ENCODE measurements around the gene RIT2. TPM values are rescaled to one million over a fixed set of nuclear protein-coding genes. Genes with fewer than 3 reads are reported as not detected.
A peak's percentile ranks its signal among the peaks of the same experiment; 100 is the strongest.

RIT2 gene
- polyA plus RNA-seq, 1 of the 3 experiments (the other 2 are of a cell fraction), result not detected

DNA sequence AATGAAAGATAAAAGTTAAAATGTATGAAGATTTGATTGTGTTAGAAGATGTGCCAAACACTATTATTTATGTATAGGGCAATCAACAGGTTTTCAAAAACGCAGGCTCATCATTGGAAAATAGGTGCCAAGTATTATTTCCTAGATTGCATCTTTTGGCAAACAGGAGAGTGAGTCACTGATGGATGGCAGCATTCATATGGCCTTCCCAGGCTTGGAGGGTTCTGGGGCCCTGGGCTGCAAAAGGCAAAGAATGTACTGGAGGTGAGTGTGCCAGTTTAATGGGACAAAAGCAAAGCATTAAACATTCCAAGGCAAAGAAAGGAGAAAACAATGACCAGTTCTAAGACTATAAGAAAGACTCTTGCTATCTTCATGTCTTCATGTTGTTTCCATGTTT, 379.4 kb downstream of the RIT2 start:
- POLR2A ChIA-PET, result no interaction called here
- CTCF ChIA-PET, result no interaction called here
- H3F3A ChIP-seq (replicated peaks; ENCODE audit: insufficient read depth), result no peaks in the 10 kb centered on the region
- no peaks in the 10 kb centered on the region for H3K9me2 ChIP-seq
- 22% methylated on average over 1 of the region's 1 CpG for WGBS (ENCODE audit: low lambda C conversion rate)
- no peaks in the 10 kb centered on the region for H3K27me3 ChIP-seq (ENCODE audit: insufficient read depth)
- H3K9ac ChIP-seq, result no peak overlapping the region
- no peaks in the 10 kb centered on the region for H3K36me3 ChIP-seq (replicated peaks in 1 of 2; ENCODE audit: control insufficient read depth in 1 of 2, insufficient read depth in 2 of 2, low read length in 1 of 2)
- no peaks in the 10 kb centered on the region for H3K79me2 ChIP-seq (ENCODE audit: insufficient read depth)
- no peaks in the 10 kb centered on the region for H4K20me1 ChIP-seq (ENCODE audit: insufficient read depth)
- H3K4me3 ChIP-seq (ENCODE audit: low read depth in 2 of 2, low read length in 1 of 2), result no peak overlapping the region
- H3K9me3 ChIP-seq, result no peaks in the 10 kb centered on the region
- H3K4me2 ChIP-seq, result no peak overlapping the region
- H2AFZ ChIP-seq (ENCODE audit: low read depth), result no peak overlapping the region
- DNase-seq, result no peak
- H3K27ac ChIP-seq (ENCODE audit: low read depth in 2 of 2, low read length in 1 of 2), result no peak overlapping the region
- no peaks in the 10 kb centered on the region for H3K4me1 ChIP-seq (ENCODE audit: control insufficient read depth in 1 of 2, insufficient read depth in 2 of 2, low read depth in 1 of 2, low read length in 1 of 2)
- TF ChIP-seq EP300 (IDR thresholded peaks at IDR 0.05; ENCODE audit: borderline replicate concordance in 1 of 2, low read depth in 1 of 2, low read length in 1 of 2), result no peak
- 0 out of 2 replicates have a peak, but pooled peaks have one; percentile 8 for TF ChIP-seq NFIC (IDR thresholded peaks at IDR 0.05; ENCODE audit: borderline replicate concordance)

GRCh38 chr18:42734520-42734919, 381.0 kb downstream of the RIT2 start:
- whole genome bisulfite sequencing (ENCODE audit: low lambda C conversion rate), result 47% methylated on average over 3 of the region's 3 CpGs
- CTCF ChIA-PET, result interaction anchor here (1.2 to 1.6 kb wide), 2 partner anchors 537 to 620 kb away, joined by 3 to 4 read pairs; no protein-coding TSS in a partner anchor
- no peak for DNase-seq
- Histone ChIP-seq H3K4me1 (ENCODE audit: control insufficient read depth in 1 of 2, insufficient read depth in 2 of 2, low read depth in 1 of 2, low read length in 1 of 2) (no peaks in the 10 kb centered on the region), H3K4me3 (ENCODE audit: low read depth in 2 of 2, low read length in 1 of 2) (no peak overlapping the region), H4K20me1 (ENCODE audit: insufficient read depth) (no peaks in the 10 kb centered on the region), H3K9me2 (no peaks in the 10 kb centered on the region), H3K9me3 (no peaks in the 10 kb centered on the region), H2AFZ (ENCODE audit: low read depth) (no peak overlapping the region), H3K79me2 (ENCODE audit: insufficient read depth) (no peaks in the 10 kb centered on the region), H3K27me3 (ENCODE audit: insufficient read depth) (no peaks in the 10 kb centered on the region), H3K36me3 (replicated peaks in 1 of 2; ENCODE audit: control insufficient read depth in 1 of 2, insufficient read depth in 2 of 2, low read length in 1 of 2) (no peaks in the 10 kb centered on the region), H3K27ac (ENCODE audit: low read depth in 2 of 2, low read length in 1 of 2) (no peak overlapping the region), H3K9ac (no peak overlapping the region), H3F3A (replicated peaks; ENCODE audit: insufficient read depth) (no peaks in the 10 kb centered on the region), H3K4me2 (no peak overlapping the region)
- TF ChIP-seq RFX5 (IDR thresholded peaks at IDR 0.05; ENCODE audit: low read length), result no peak
- TF ChIP-seq RCOR1 (IDR thresholded peaks at IDR 0.05; ENCODE audit: low read length), result no peak
- TF ChIP-seq MEF2A (IDR thresholded peaks at IDR 0.05; ENCODE audit: borderline replicate concordance, low read depth), result no peak
- TF ChIP-seq USF1 (IDR thresholded peaks at IDR 0.05; ENCODE audit: borderline replicate concordance, low read depth), result no peak
- TF ChIP-seq SIN3A (IDR thresholded peaks at IDR 0.05; ENCODE audit: borderline replicate concordance, low read depth, low read length), result no peak
- no peak for TF ChIP-seq POLR2AphosphoS5 (IDR thresholded peaks at IDR 0.05; ENCODE audit: low read depth, low read length)
- TF ChIP-seq SMC3 (IDR thresholded peaks at IDR 0.05; ENCODE audit: low read depth, low read length), result no peak
- TF ChIP-seq, protein P1, sequence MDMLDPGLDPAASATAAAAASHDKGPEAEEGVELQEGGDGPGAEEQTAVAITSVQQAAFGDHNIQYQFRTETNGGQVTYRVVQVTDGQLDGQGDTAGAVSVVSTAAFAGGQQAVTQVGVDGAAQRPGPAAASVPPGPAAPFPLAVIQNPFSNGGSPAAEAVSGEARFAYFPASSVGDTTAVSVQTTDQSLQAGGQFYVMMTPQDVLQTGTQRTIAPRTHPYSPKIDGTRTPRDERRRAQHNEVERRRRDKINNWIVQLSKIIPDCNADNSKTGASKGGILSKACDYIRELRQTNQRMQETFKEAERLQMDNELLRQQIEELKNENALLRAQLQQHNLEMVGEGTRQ (IDR thresholded peaks at IDR 0.05; ENCODE audit: borderline replicate concordance, low read depth, low read length), result no peak
- TF ChIP-seq, protein P2, sequence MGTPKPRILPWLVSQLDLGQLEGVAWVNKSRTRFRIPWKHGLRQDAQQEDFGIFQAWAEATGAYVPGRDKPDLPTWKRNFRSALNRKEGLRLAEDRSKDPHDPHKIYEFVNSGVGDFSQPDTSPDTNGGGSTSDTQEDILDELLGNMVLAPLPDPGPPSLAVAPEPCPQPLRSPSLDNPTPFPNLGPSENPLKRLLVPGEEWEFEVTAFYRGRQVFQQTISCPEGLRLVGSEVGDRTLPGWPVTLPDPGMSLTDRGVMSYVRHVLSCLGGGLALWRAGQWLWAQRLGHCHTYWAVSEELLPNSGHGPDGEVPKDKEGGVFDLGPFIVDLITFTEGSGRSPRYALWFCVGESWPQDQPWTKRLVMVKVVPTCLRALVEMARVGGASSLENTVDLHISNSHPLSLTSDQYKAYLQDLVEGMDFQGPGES (IDR thresholded peaks at IDR 0.05; ENCODE audit: low read depth, low read length), result no peak
- no peak for TF ChIP-seq FOXM1 (IDR thresholded peaks at IDR 0.05; ENCODE audit: low read depth)
- no peak for TF ChIP-seq YY1 (IDR thresholded peaks at IDR 0.05; ENCODE audit: low read depth)
- TF ChIP-seq, protein P3, sequence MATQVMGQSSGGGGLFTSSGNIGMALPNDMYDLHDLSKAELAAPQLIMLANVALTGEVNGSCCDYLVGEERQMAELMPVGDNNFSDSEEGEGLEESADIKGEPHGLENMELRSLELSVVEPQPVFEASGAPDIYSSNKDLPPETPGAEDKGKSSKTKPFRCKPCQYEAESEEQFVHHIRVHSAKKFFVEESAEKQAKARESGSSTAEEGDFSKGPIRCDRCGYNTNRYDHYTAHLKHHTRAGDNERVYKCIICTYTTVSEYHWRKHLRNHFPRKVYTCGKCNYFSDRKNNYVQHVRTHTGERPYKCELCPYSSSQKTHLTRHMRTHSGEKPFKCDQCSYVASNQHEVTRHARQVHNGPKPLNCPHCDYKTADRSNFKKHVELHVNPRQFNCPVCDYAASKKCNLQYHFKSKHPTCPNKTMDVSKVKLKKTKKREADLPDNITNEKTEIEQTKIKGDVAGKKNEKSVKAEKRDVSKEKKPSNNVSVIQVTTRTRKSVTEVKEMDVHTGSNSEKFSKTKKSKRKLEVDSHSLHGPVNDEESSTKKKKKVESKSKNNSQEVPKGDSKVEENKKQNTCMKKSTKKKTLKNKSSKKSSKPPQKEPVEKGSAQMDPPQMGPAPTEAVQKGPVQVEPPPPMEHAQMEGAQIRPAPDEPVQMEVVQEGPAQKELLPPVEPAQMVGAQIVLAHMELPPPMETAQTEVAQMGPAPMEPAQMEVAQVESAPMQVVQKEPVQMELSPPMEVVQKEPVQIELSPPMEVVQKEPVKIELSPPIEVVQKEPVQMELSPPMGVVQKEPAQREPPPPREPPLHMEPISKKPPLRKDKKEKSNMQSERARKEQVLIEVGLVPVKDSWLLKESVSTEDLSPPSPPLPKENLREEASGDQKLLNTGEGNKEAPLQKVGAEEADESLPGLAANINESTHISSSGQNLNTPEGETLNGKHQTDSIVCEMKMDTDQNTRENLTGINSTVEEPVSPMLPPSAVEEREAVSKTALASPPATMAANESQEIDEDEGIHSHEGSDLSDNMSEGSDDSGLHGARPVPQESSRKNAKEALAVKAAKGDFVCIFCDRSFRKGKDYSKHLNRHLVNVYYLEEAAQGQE (IDR thresholded peaks at IDR 0.05; ENCODE audit: low read depth, low read length), result no peak
- no peak for TF ChIP-seq FOXJ3 (CRISPR knock-in tag; IDR thresholded peaks at IDR 0.05)
- TF ChIP-seq TEAD4 (IDR thresholded peaks at IDR 0.05; ENCODE audit: borderline replicate concordance, insufficient read depth), result no peak
- TF ChIP-seq RXRA (IDR thresholded peaks at IDR 0.05; ENCODE audit: borderline replicate concordance, low read depth), result no peak
- TF ChIP-seq JUND (IDR thresholded peaks at IDR 0.05), result no peak
- no peak for TF ChIP-seq MXI1 (IDR thresholded peaks at IDR 0.05; ENCODE audit: low read depth, low read length)
- TF ChIP-seq ZBTB33 (IDR thresholded peaks at IDR 0.05; ENCODE audit: borderline replicate concordance, low read depth), result no peak
- TF ChIP-seq NRF1 (IDR thresholded peaks at IDR 0.05; ENCODE audit: low read depth, low read length), result no peak
- POLR2A ChIA-PET, result interaction anchor here (0.8 kb wide), 1 partner anchor 11 kb away, joined by 3 read pairs; no protein-coding TSS in a partner anchor
